VCaP (cell line): ENCODE results near the gene XRCC4.
"Not testable (repeated sequence)": the region's sequence is repeated elsewhere in the genome, so short reads cannot be mapped to it uniquely, and the experiment has no call there.

ENCODE experiments used
- H3K27ac ChIP-seq: fragments of 450-650 bp; 2 replicates; pipeline ENCODE4 v1.5.1; 2017
- CTCF ChIP-seq: fragments of 450-650 bp; conservative IDR thresholded peaks from 2 replicates; pipeline ENCODE4 v1.5.1; 2017; ENCODE audit warnings: mild to moderate bottlenecking, moderate library complexity

The XRCC4 gene

GRCh38 chr5:83055166-83055565, 22.2 kb upstream of the XRCC4 start:
- TF ChIP-seq CTCF = no peak
- H3K27ac ChIP-seq = no peak overlapping the region

- no peak overlapping the region for H3K27ac ChIP-seq
- TF ChIP-seq CTCF = no peak
These were observed 18.6 kb upstream of the XRCC4 start for GRCh38 chr5:83058726-83059125.

GRCh38 chr5:83059341-83059740, 18.0 kb upstream of the XRCC4 start:
- H3K27ac ChIP-seq = no peak overlapping the region
- no peak for TF ChIP-seq CTCF

- no peak overlapping the region for H3K27ac ChIP-seq
- no peak for TF ChIP-seq CTCF
These were observed 10.7 kb upstream of the XRCC4 start for GRCh38 chr5:83066548-83067110.

GRCh38 chr5:83067377-83067776, 10.0 kb upstream of the XRCC4 start:
- not testable (repeated sequence) for H3K27ac ChIP-seq

- no peak for TF ChIP-seq CTCF
- H3K27ac ChIP-seq = no peak overlapping the region
These were observed 8.1 kb upstream of the XRCC4 start for GRCh38 chr5:83069096-83069799.

- no peak for TF ChIP-seq CTCF
- H3K27ac ChIP-seq = no peak overlapping the region
These were observed 5.9 kb upstream of the XRCC4 start for GRCh38 chr5:83071286-83072051.

GRCh38 chr5:83072966-83073365, 4.4 kb upstream of the XRCC4 start:
- no peak overlapping the region for H3K27ac ChIP-seq
- no peak for TF ChIP-seq CTCF
